Measurements from ENCODE around the gene YPEL5. TPM values are rescaled to one million over a fixed set of nuclear protein-coding genes. Genes with fewer than 3 reads are reported as not detected.

YPEL5 gene
- total and polyA plus RNA-seq, 10 of the 15 experiments (the other 5 are each of a cell fraction or from before 2014, with no cell fraction given) = 18.8 to 47.3 (median 21.7) TPM

GRCh38 chr2:30157616-30158015 is 10.8 kb downstream of the YPEL5 start (continued):
- TF ChIP-seq MTA2 (IDR thresholded peaks at IDR 0.05; ENCODE audit: low read depth) = no peak
- TF ChIP-seq, protein P1, sequence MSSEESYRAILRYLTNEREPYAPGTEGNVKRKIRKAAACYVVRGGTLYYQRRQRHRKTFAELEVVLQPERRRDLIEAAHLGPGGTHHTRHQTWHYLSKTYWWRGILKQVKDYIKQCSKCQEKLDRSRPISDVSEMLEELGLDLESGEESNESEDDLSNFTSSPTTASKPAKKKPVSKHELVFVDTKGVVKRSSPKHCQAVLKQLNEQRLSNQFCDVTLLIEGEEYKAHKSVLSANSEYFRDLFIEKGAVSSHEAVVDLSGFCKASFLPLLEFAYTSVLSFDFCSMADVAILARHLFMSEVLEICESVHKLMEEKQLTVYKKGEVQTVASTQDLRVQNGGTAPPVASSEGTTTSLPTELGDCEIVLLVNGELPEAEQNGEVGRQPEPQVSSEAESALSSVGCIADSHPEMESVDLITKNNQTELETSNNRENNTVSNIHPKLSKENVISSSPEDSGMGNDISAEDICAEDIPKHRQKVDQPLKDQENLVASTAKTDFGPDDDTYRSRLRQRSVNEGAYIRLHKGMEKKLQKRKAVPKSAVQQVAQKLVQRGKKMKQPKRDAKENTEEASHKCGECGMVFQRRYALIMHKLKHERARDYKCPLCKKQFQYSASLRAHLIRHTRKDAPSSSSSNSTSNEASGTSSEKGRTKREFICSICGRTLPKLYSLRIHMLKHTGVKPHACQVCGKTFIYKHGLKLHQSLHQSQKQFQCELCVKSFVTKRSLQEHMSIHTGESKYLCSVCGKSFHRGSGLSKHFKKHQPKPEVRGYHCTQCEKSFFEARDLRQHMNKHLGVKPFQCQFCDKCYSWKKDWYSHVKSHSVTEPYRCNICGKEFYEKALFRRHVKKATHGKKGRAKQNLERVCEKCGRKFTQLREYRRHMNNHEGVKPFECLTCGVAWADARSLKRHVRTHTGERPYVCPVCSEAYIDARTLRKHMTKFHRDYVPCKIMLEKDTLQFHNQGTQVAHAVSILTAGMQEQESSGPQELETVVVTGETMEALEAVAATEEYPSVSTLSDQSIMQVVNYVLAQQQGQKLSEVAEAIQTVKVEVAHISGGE (CRISPR knock-in tag; IDR thresholded peaks at IDR 0.05) = no peak
- TF ChIP-seq TAF1 (IDR thresholded peaks at IDR 0.05; ENCODE audit: borderline replicate concordance, low read depth, low read length) = no peak
- no peak for TF ChIP-seq TCF3 (IDR thresholded peaks at IDR 0.05; ENCODE audit: borderline replicate concordance, insufficient read depth, low read depth, low read length)
- no peak for TF ChIP-seq ZNF384 (IDR thresholded peaks at IDR 0.05; ENCODE audit: borderline replicate concordance, low read depth, low read length)

GRCh38 chr2:30159766-30160165 is 13.0 kb downstream of the YPEL5 start:
- Histone ChIP-seq H3K27ac (ENCODE audit: control insufficient read depth, insufficient read depth) (no peak overlapping the region), H3K4me1 (ENCODE audit: control insufficient read depth, insufficient read depth, low read length) (peaks cover 3% of the 10 kb centered on the region; the same call in 1 of the 2 replicates), H3K27me3 (replicated peaks in 1 of 2; ENCODE audit: control insufficient read depth in 2 of 2, insufficient read depth in 2 of 2, low read length in 1 of 2) (no peaks in the 10 kb centered on the region), H4K20me1 (ENCODE audit: control insufficient read depth, insufficient read depth) (no peaks in the 10 kb centered on the region), H3K9me3 (replicated peaks; ENCODE audit: control insufficient read depth, insufficient read depth, low read length) (no peaks in the 10 kb centered on the region), H3K4me2 (ENCODE audit: control insufficient read depth, insufficient read depth) (no peak overlapping the region), H3K79me2 (ENCODE audit: control insufficient read depth, insufficient read depth, low read length) (no peaks in the 10 kb centered on the region), H3K9ac (ENCODE audit: control insufficient read depth, insufficient read depth, low read length) (no peak overlapping the region), H3K4me3 (no peak overlapping the region), H3K36me3 (ENCODE audit: control insufficient read depth in 2 of 2, insufficient read depth in 2 of 2, low read length in 1 of 2) (peaks cover 0 to 5% of the 10 kb centered on the region in 2 experiments; a peak in 2 of 4 replicates), H2AFZ (ENCODE audit: control insufficient read depth, low read depth, low read length) (no peak overlapping the region)
- ChIA-PET CTCF (interaction anchor here (1.0 to 2.9 kb wide), 4 partner anchors 8 to 553 kb away, joined by 3 to 23 read pairs (median 6); no protein-coding TSS in a partner anchor), POLR2A (interaction anchor here (1.0 kb wide), 1 partner anchor 9 kb away, joined by 6 read pairs; no protein-coding TSS in a partner anchor), SMC1A (ENCODE audit: uncharacterized antibody, unreplicated experiment) (interaction anchor here (1.4 to 2.4 kb wide), 3 partner anchors 10 to 21 kb away, joined by 3 to 6 read pairs (median 5); partner anchors contain the start of gene YPEL5), RAD21 (ENCODE audit: unreplicated experiment) (interaction anchor here (1.0 to 1.6 kb wide), 5 partner anchors 10 to 552 kb away, joined by 3 to 6 read pairs (median 3); no protein-coding TSS in a partner anchor)
- in situ Hi-C loops (cut with MboI) (loop anchor here (10.0 to 25.0 kb wide), 2 partner anchors 1003 to 1175 kb away; no protein-coding TSS in a partner anchor), intact Hi-C loops (cut with micrococcal nuclease; ENCODE audit: unreplicated experiment) (loop anchor here (10.0 kb wide), 1 partner anchor 705 kb away; no protein-coding TSS in a partner anchor)
- WGBS (ENCODE audit: insufficient coverage, insufficient replicate concordance, low lambda C conversion rate, missing lambda C conversion rate) = 50% methylated on average over 2 of the region's 2 CpGs
- no peak for FAIRE-seq
- DNase-seq (ENCODE audit: low read depth, low spot score) = no peak
- no peak for ATAC-seq
- no TSS peak for BruUV-seq (replicated peaks)
- TF ChIP-seq BCL11A (IDR thresholded peaks at IDR 0.05; ENCODE audit: low read depth, low read length) (no peak), EZH2 (IDR thresholded peaks at IDR 0.05; ENCODE audit: borderline replicate concordance, control insufficient read depth, low read depth, low read length) (no peak), ZBTB40 (IDR thresholded peaks at IDR 0.05; ENCODE audit: borderline replicate concordance) (no peak), YBX1 (IDR thresholded peaks at IDR 0.05) (no peak)
- TF ChIP-seq, protein P2, sequence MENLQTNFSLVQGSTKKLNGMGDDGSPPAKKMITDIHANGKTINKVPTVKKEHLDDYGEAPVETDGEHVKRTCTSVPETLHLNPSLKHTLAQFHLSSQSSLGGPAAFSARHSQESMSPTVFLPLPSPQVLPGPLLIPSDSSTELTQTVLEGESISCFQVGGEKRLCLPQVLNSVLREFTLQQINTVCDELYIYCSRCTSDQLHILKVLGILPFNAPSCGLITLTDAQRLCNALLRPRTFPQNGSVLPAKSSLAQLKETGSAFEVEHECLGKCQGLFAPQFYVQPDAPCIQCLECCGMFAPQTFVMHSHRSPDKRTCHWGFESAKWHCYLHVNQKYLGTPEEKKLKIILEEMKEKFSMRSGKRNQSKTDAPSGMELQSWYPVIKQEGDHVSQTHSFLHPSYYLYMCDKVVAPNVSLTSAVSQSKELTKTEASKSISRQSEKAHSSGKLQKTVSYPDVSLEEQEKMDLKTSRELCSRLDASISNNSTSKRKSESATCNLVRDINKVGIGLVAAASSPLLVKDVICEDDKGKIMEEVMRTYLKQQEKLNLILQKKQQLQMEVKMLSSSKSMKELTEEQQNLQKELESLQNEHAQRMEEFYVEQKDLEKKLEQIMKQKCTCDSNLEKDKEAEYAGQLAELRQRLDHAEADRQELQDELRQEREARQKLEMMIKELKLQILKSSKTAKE (IDR thresholded peaks at IDR 0.05; ENCODE audit: low read depth, poor library complexity, severe bottlenecking) = no peak

Measured in GM12878 (cell line).